Lung (tissue), 12 donors: ENCODE data around the gene DNAH9. TPM values are rescaled to one million over a fixed set of nuclear protein-coding genes. Genes with fewer than 3 reads are reported as not detected.

ENCODE experiments used
- ATAC-seq: fragments of 200-7000 bp; cut with Tn5 transposase; one replicate; pipeline ENCODE4 v1.9.1; 2020; ENCODE audit warnings: moderate number of reproducible peaks; ENCODE audit not compliant: insufficient read depth, low FRiP score
- DNase-seq, 3 donors: peaks; one replicate each; pipeline ENCODE4 v3.0.0-alpha.2; 2013 to 2017
- H3K27ac ChIP-seq, 2 donors: one replicate each; pipeline ENCODE4 v1.5.1; 2013; ENCODE audit warnings: mild to moderate bottlenecking in 2 of 2, moderate library complexity in 2 of 2, control low read depth in 1 of 2, inconsistent platforms in 1 of 2, low read depth in 1 of 2, low read length in 1 of 2
- H3K27me3 ChIP-seq, 3 donors: one replicate each; pipeline ENCODE4 v1.5.1; 2013; ENCODE audit warnings: low read length in 2 of 3; ENCODE audit not compliant: control insufficient read depth in 3 of 3, insufficient read depth in 3 of 3
- H3K36me3 ChIP-seq, 4 donors: one replicate each; pipeline ENCODE4 v1.5.1; 2013; ENCODE audit warnings: low read length in 4 of 4, mild to moderate bottlenecking in 1 of 4, moderate library complexity in 1 of 4; ENCODE audit not compliant: control insufficient read depth in 4 of 4, insufficient read depth in 4 of 4
- H3K4me1 ChIP-seq, 5 donors: one replicate each; pipeline ENCODE4 v1.5.1; 2013; ENCODE audit warnings: low read length in 5 of 5, mild to moderate bottlenecking in 2 of 5, moderate library complexity in 1 of 5; ENCODE audit not compliant: control insufficient read depth in 5 of 5, insufficient read depth in 5 of 5
- H3K4me3 ChIP-seq: one replicate; pipeline ENCODE4 v1.5.1; 2013; ENCODE audit warnings: mild to moderate bottlenecking, control low read depth, moderate library complexity
- H3K9ac ChIP-seq, 2 donors: one replicate each; pipeline ENCODE4 v1.5.1; 2013; ENCODE audit warnings: low read length in 2 of 2, control low read depth in 1 of 2; ENCODE audit not compliant: insufficient read depth in 1 of 2
- H3K9me3 ChIP-seq, 4 donors: one replicate each; pipeline ENCODE4 v1.5.1; 2013; ENCODE audit warnings: low read length in 3 of 4, mild to moderate bottlenecking in 1 of 4, moderate library complexity in 1 of 4; ENCODE audit not compliant: control insufficient read depth in 4 of 4, insufficient read depth in 3 of 4
- WGBS, 2 donors: extraction: QIAGEN DNeasy Blood & Tissue Kit; methylation state at CpG; one replicate each; pipeline ENCODE4 v1.1.7; 2013; 5-methylcytosine and 5-hydroxymethylcytosine counted together
- polyA plus RNA-seq, 2 donors: library from polyadenylated mRNA; stranded (reverse); fragments of 200-250 nt; gene quantifications; one replicate each; pipeline ENCODE4 v1.2.1, GENCODE V29; 2013
- total RNA-seq, 2 donors: library from RNA; depleted of rRNA in 1 of 2; stranded (reverse); fragments of >200 nt in 1 of 2; gene quantifications; one replicate each; pipeline ENCODE4 v1.2.1, GENCODE V29; 2014 to 2021
- TF ChIP-seq, protein P1 (sequence below): IDR thresholded peaks from 2 replicates; pipeline ENCODE4 v1.5.1; 2012; ENCODE audit warnings: mild to moderate bottlenecking; ENCODE audit errors: control extremely low read depth, extremely low read depth
- donor health status: control.
- donor health status: control.
- donor health status: Bipolar disorder and iron deficiency.
- donor health status: healthy.
- donor health status: DM: yes; HTN: yes; CAD: no.

The DNAH9 gene
- total and polyA plus RNA-seq, 4 donors: 4.0 to 36.1 (median 20.9) TPM

DNA sequence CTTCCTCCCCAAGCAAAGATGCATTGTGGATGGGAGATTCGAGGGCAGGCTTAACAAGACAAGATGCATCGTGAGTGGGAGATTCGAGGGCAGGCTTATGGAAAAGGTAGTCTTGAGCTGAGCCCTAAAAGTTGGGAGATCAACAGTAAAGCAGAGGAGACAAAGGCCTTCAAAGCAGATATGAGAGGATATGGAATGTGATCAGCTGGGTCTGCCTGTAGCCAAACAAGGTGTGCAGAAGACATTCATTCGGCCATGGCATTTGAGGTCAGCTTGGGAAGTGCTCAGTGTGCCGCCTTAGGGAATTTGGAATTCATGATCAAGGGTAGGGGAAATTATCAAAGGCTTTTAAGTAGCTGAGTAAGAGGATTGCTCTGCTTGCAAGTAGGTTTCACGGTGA, 39.5 kb downstream of the DNAH9 start:
- ATAC-seq (no peak), DNase-seq (no peak)
- no peaks in the 10 kb centered on the region for H3K36me3 ChIP-seq
- H3K27me3 ChIP-seq: no peaks in the 10 kb centered on the region
- WGBS, 2 donors: 68 to 77% methylated on average over 6 of the region's 6 CpGs
- TF ChIP-seq, protein P1, sequence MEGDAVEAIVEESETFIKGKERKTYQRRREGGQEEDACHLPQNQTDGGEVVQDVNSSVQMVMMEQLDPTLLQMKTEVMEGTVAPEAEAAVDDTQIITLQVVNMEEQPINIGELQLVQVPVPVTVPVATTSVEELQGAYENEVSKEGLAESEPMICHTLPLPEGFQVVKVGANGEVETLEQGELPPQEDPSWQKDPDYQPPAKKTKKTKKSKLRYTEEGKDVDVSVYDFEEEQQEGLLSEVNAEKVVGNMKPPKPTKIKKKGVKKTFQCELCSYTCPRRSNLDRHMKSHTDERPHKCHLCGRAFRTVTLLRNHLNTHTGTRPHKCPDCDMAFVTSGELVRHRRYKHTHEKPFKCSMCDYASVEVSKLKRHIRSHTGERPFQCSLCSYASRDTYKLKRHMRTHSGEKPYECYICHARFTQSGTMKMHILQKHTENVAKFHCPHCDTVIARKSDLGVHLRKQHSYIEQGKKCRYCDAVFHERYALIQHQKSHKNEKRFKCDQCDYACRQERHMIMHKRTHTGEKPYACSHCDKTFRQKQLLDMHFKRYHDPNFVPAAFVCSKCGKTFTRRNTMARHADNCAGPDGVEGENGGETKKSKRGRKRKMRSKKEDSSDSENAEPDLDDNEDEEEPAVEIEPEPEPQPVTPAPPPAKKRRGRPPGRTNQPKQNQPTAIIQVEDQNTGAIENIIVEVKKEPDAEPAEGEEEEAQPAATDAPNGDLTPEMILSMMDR: no peak
- no peaks in the 10 kb centered on the region for H3K4me1 ChIP-seq
- H3K27ac ChIP-seq: no peak overlapping the region
- no peak overlapping the region for H3K9ac ChIP-seq
- no peaks in the 10 kb centered on the region for H3K9me3 ChIP-seq
- no peak overlapping the region for H3K4me3 ChIP-seq

- Histone ChIP-seq H3K27me3 (peaks cover 0 to 2% (median 0%) of the 10 kb centered on the region in 3 donors), H3K4me3 (no peak overlapping the region), H3K36me3 (no peaks in the 10 kb centered on the region), H3K9me3 (no peaks in the 10 kb centered on the region), H3K27ac (no peak overlapping the region), H3K4me1 (no peaks in the 10 kb centered on the region), H3K9ac (no peak overlapping the region)
- TF ChIP-seq, protein P1: no peak
- 75 to 76% methylated on average over 2 of the region's 2 CpGs for WGBS, 2 donors
- DNase-seq (no peak), ATAC-seq (no peak)
Measured at GRCh38 chr17:11638700-11639265, 40.5 kb downstream of the DNAH9 start.

- DNase-seq (no peak), ATAC-seq (no peak)
- Histone ChIP-seq H3K27me3 (peaks cover 0 to 2% (median 0%) of the 10 kb centered on the region in 3 donors), H3K4me1 (peaks cover 0 to 3% (median 0%) of the 10 kb centered on the region in 5 donors), H3K27ac (no peak overlapping the region), H3K4me3 (no peak overlapping the region), H3K9ac (no peak overlapping the region), H3K9me3 (no peaks in the 10 kb centered on the region), H3K36me3 (no peaks in the 10 kb centered on the region)
- TF ChIP-seq, protein P1: no peak
- WGBS, 2 donors: 87 to 92% methylated on average over 18 of the region's 18 CpGs
Measured at GRCh38 chr17:11639736-11640462, 41.6 kb downstream of the DNAH9 start.

GRCh38 chr17:11640463-11640814, 42.2 kb downstream of the DNAH9 start:
- no peak for ATAC-seq
- Histone ChIP-seq H3K9me3 (no peaks in the 10 kb centered on the region), H3K27ac (no peak overlapping the region), H3K4me1 (peaks cover 0 to 3% (median 0%) of the 10 kb centered on the region in 5 donors), H3K27me3 (peaks cover 0 to 2% (median 0%) of the 10 kb centered on the region in 3 donors), H3K4me3 (no peak overlapping the region), H3K9ac (no peak overlapping the region), H3K36me3 (no peaks in the 10 kb centered on the region)
- WGBS, 2 donors: 65 to 66% methylated on average over 2 of the region's 2 CpGs
- DNase-seq: no peak
- TF ChIP-seq, protein P1: no peak
